Hepatocyte (in vitro differentiated cells): ENCODE measurements around the gene CD226.

ENCODE experiments used
- CTCF ChIP-seq: fragments of 200-600 bp; sonication (generic); IDR thresholded peaks from 2 replicates; pipeline ENCODE4 v1.5.1; 2016; ENCODE audit warnings: antibody characterized with exemption, mild to moderate bottlenecking; ENCODE audit not compliant: poor library complexity
- EZH2 ChIP-seq: fragments of 200-600 bp; sonication (generic); IDR thresholded peaks from 2 replicates; pipeline ENCODE4 v1.6.1; 2016; ENCODE audit warnings: antibody characterized with exemption, mild to moderate bottlenecking, borderline replicate concordance
- EZH2phosphoT487 ChIP-seq: fragments of 200-600 bp; sonication (generic); IDR thresholded peaks from one replicate; pipeline ENCODE4 v1.6.1; 2018; ENCODE audit warnings: antibody characterized with exemption, mild to moderate bottlenecking, low read depth, moderate library complexity; ENCODE audit not compliant: unreplicated experiment, severe bottlenecking

GRCh38 chr18:69948919-69949537 lies 1.4 kb upstream of the CD226 start:
- TF ChIP-seq CTCF (no peak), EZH2 (no peak), EZH2phosphoT487 (no peak)
